ENCODE results near the gene CETN3.

Gene CETN3

DNA sequence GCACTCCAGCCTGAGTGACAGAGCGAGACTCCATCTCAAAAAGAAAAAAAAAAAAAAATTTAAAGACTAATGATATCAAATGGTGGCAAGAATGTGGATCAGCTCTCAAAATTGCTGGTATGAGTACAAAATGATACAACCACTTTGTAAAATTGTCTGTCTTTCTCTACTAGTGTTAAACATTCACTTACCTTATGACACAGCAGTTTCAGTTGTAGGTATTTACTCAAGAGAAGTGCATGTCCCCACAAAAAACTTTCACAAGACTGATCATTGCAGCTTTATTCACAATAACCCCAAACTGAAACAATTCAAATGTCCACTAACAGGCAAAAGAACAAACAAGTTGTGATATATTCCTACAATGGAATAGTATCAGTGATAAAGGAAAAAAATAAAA is 14.7 kb upstream of the CETN3 start:
- TF ChIP-seq CTCF (IDR thresholded peaks at IDR 0.05; ENCODE audit: insufficient read depth, low read depth, low read length, missing control alignments) = no peak
- H3K4me3 ChIP-seq (ENCODE audit: low read depth, low read length) = no peak overlapping the region
- peak; percentile 18 for DNase-seq (ENCODE audit: low read depth)

DNA sequence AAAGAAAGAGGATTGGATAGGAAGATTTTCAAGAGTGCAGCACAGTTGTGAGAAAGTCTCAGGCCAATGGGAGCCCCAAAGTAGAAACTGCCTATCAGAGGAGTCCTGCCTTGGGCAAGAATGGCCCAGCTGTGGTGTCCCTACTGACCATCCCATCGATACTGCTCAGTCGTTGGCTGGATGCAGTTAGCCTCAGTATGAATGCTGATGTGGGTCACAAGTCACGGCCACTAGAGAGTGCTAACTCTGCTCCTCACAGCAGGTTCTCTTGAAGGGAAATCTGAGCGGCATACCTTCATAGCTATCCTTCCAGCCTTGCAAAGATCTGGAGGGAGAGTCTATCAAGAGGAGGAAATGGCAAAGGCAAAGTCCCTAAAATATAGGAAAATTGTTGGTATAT is 11.6 kb upstream of the CETN3 start:
- DNase-seq (ENCODE audit: low read depth) = peak; percentile 29
- TF ChIP-seq CTCF (IDR thresholded peaks at IDR 0.05; ENCODE audit: insufficient read depth, low read depth, low read length, missing control alignments) = peak; percentile 16
- no peak overlapping the region for H3K4me3 ChIP-seq (ENCODE audit: low read depth, low read length)

DNA sequence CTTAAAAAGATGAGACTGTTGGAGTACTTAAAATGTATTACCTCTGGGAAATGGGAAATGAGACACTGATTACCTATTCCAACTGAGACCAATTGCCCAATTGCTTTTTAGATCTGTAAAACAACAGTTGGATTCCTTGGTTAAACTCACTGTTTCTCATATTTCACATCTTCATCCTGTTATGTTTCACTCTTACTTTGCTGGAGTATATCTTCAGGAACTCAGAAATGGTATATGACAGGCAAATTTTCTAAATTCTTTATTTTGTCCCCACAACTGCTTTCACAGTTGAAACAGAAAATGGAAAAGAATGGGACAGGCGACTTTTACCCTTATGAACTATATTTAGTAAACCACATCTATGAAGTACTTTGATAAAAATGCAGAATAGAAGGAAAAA is 8.7 kb upstream of the CETN3 start:
- H3K4me3 ChIP-seq (ENCODE audit: low read depth, low read length) = no peak overlapping the region
- no peak for TF ChIP-seq CTCF (IDR thresholded peaks at IDR 0.05; ENCODE audit: insufficient read depth, low read depth, low read length, missing control alignments)
- DNase-seq (ENCODE audit: low read depth) = no peak

DNA sequence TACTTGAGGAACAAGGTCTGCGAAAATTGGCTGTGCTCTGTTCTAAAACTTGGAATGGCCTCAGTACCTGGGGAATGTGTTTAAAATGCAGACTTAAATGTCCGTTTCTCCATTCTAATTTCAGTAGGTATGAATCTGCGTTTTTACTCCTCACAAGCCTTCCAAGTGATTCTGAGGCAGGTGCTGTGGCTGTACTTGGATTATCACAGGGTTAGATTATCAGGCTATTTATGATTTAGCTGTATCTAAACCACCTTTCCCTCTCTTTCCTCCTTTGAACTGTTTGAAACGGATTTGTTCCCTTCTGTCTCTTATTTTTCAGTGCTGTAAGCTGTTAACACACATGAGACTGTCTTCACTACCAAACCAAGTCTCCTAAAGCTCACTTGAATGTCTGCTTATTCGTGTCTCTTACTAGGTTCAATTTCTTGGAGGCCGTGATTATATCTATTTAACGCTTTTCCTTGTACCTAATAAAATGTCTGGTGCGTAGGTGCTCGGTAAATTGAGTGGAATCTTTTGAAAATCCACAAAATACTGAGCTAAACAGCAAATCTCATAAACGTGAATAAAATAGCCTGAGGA is 714 bp upstream of the CETN3 start:
- peak overlapping the region; percentile 95 for H3K4me3 ChIP-seq (ENCODE audit: low read depth, low read length)
- no peak for DNase-seq (ENCODE audit: low read depth)
- no peak for TF ChIP-seq CTCF (IDR thresholded peaks at IDR 0.05; ENCODE audit: insufficient read depth, low read depth, low read length, missing control alignments)

DNA sequence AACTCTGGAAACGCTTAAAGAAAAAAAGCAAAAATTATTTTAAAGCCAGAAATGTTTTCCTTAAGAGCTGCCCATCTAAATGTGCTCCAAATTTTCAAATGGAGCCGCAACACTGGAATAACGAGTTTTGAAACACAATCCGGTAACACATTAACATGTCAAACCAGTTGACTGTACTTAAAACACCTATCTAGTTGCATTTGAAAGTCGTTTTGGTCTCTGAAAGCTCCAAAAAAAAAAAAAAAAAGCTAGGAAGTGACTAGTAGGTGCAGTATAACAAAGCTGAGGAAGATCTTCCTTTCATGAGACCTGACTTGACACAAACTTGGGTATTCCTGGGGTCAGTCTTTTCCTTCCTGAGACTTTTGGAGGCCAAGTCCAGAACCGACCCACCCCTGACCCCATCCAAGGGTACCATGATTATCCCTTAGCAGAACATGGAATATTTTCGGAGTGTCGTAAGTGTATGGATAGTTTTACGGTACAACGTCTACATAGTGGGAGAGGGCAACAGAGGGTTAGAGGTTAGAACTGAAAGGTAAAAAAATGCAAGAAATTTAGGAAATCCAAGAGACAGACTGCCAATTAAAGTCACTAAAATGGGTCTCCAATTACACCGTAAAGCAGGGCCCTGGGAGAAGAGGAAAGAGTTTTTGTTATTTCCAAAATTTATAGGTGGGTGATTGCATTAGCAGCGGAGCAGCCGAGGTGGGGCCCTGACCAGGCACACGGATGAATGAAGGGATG is 812 bp downstream of the CETN3 start:
- peak; percentile 1 for DNase-seq (ENCODE audit: low read depth)
- H3K4me3 ChIP-seq (ENCODE audit: low read depth, low read length) = peak overlapping the region; percentile 62
- no peak for TF ChIP-seq CTCF (IDR thresholded peaks at IDR 0.05; ENCODE audit: insufficient read depth, low read depth, low read length, missing control alignments)

DNA sequence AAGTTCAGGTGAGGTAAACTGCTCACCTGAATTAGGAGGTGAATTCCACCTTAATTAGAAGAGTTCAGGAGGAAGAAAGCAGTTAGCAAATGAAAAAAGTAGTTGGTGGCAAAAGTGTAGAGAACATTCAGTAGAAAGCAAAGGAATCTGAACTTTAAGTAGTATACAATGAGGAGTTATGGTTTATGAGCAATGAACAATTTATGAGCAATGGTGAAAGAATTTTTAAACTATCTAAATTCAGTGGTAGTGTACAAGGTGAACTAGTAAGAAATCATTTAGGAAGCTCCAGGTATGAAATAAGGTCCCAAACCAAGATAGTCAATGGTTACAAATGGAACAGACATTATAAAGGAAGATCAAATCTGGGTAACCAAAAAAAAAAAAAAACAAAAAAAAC is 3.1 kb downstream of the CETN3 start:
- no peak for TF ChIP-seq CTCF (IDR thresholded peaks at IDR 0.05; ENCODE audit: insufficient read depth, low read depth, low read length, missing control alignments)
- no peak overlapping the region for H3K4me3 ChIP-seq (ENCODE audit: low read depth, low read length)
- DNase-seq (ENCODE audit: low read depth) = no peak

Data from GM12865 (cell line).